ENCODE measurements around the gene DPM3. TPM values are rescaled to one million over a fixed set of nuclear protein-coding genes. Genes with fewer than 3 reads are reported as not detected.
A peak's percentile ranks its signal among the peaks of the same experiment; 100 is the strongest.

DPM3 gene
- total RNA-seq, 1 experiment from 2014 or later: 73.5 TPM

- Mint-ChIP-seq H3K9me3 (no peaks in the 10 kb centered on the region), H3K4me1 (peaks cover 48% of the 10 kb centered on the region), H3K27me3 (ENCODE audit: low read depth) (peaks cover 62% of the 10 kb centered on the region), H3K36me3 (no peaks in the 10 kb centered on the region), H3K27ac (no peak overlapping the region), H3K4me3 (peak overlapping the region; percentile 61)
- DNase-seq (ENCODE audit: low spot score) (peak; percentile 41), ATAC-seq (no peak)
- ChIA-PET POLR2A (interaction anchor here (1.4 to 1.6 kb wide), 3 partner anchors 10 to 47 kb away, joined by 4 to 5 read pairs (median 5); partner anchors contain the start of genes KRTCAP2 and SLC50A1), CTCF (interaction anchor here (0.6 to 12.9 kb wide), 14 partner anchors 10 to 566 kb away, joined by 3 to 164 read pairs (median 6); partner anchors contain the start of genes ADAM15, KRTCAP2, SLC50A1 and TRIM46)
- no peak for TF ChIP-seq ELF4 (CRISPR knock-in tag; IDR thresholded peaks at IDR 0.05; ENCODE audit: low read depth)
- TF ChIP-seq E2F1 (CRISPR knock-in tag; IDR thresholded peaks at IDR 0.05): no peak
- TF ChIP-seq OVOL2 (CRISPR knock-in tag; IDR thresholded peaks at IDR 0.05; ENCODE audit: borderline replicate concordance): no peak
- TF ChIP-seq AFF4 (CRISPR knock-in tag; IDR thresholded peaks at IDR 0.05; ENCODE audit: borderline replicate concordance): no peak
- no peak for TF ChIP-seq ZNF671 (CRISPR knock-in tag; IDR thresholded peaks at IDR 0.05)
- TF ChIP-seq SMAD4 (CRISPR knock-in tag; IDR thresholded peaks at IDR 0.05): no peak
- TF ChIP-seq ZMAT4 (CRISPR knock-in tag; IDR thresholded peaks at IDR 0.05): no peak
- TF ChIP-seq CDX4 (CRISPR knock-in tag; IDR thresholded peaks at IDR 0.05; ENCODE audit: borderline replicate concordance): no peak
- no peak for TF ChIP-seq ATF6 (CRISPR knock-in tag; IDR thresholded peaks at IDR 0.05)
- TF ChIP-seq TCF7 (CRISPR knock-in tag; IDR thresholded peaks at IDR 0.05; ENCODE audit: low read depth): no peak
- TF ChIP-seq GRHL2 (CRISPR knock-in tag; IDR thresholded peaks at IDR 0.05; ENCODE audit: insufficient replicate concordance, severe bottlenecking): no peak
- no peak for TF ChIP-seq NR3C1 (CRISPR knock-in tag; conservative IDR thresholded peaks at IDR 0.05; ENCODE audit: low read depth)
- no peak for TF ChIP-seq ESRRA (CRISPR knock-in tag; IDR thresholded peaks at IDR 0.05; ENCODE audit: borderline replicate concordance)
- TF ChIP-seq USF1 (CRISPR knock-in tag; IDR thresholded peaks at IDR 0.05): no peak
- no peak for TF ChIP-seq E2F5 (CRISPR knock-in tag; IDR thresholded peaks at IDR 0.05)
- TF ChIP-seq E2F4 (CRISPR knock-in tag; IDR thresholded peaks at IDR 0.05; ENCODE audit: borderline replicate concordance, low read depth): no peak
These were observed 14.8 kb downstream of the DPM3 start for GRCh38 chr1:155125511-155125945.

Measured in WTC11 (cell line).